Measurements from ENCODE around the gene AGR2.

DNA sequence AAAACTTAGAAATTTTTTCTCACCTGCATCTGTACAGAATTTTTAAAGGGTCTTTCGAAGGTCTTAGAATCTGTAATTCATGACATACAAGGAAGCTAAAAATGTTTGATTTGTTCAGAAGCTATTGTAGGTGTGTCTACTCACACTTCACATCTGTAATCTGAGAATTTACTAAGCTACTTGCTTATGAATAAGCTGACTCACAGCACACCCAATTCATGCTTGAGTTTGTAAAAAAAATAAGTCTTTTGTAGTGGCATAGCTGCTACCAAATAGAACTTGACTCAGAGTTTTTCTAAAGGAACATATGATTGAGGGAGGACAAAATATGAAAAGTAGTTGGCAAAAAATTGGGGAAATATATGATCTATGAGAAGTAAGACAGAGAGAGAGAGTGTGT lies 12.7 kb upstream of the AGR2 start:
- TF ChIP-seq POLR2A (IDR thresholded peaks at IDR 0.05; ENCODE audit: low read depth, low read length) = no peak
- TF ChIP-seq POLR2AphosphoS5 (IDR thresholded peaks at IDR 0.05; ENCODE audit: low read depth, low read length) = no peak
- TF ChIP-seq TAF1 (IDR thresholded peaks at IDR 0.05; ENCODE audit: low read depth, low read length) = no peak

Data from GM12891 (cell line).